ENCODE data around the gene FUT3.

Gene FUT3

GRCh38 chr19:5800361-5801270, 50.6 kb downstream of the FUT3 start:
- no peak for DNase-seq

GRCh38 chr19:5799247-5800241, 51.7 kb downstream of the FUT3 start:
- DNase-seq, result no peak

- DNase-seq, result no peak
Measured at GRCh38 chr19:5798244-5798643, 53.0 kb downstream of the FUT3 start.

GRCh38 chr19:5795382-5795919, 55.8 kb downstream of the FUT3 start:
- DNase-seq, result no peak

GRCh38 chr19:5793188-5793587, 58.1 kb downstream of the FUT3 start:
- no peak for DNase-seq
